Spleen (tissue), 7 donors: ENCODE results near the gene HAUS1.

Experiments used
- POLR2A ChIP-seq, 3 donors: fragments of 450-650 bp; IDR thresholded peaks; one replicate each; pipeline ENCODE4 v1.5.1; 2017; ENCODE audit warnings: antibody characterized with exemption in 3 of 3, mild to moderate bottlenecking in 1 of 3
- TF ChIP-seq, protein P1 (sequence below), 11 experiments: fragments of 200-600 bp in 7 of 11; fragments of 450-650 bp in 4 of 11; sonication (generic) in 4 of 11; IDR thresholded peaks in 8 of 11; conservative IDR thresholded peaks in 3 of 11; 1 replicate in 7 of 11; 2 replicates in 4 of 11; pipeline versions ENCODE4 v1.4.0 to v1.8.0; 2016 to 2021; ENCODE audit warnings: antibody characterized with exemption in 11 of 11, inconsistent platforms in 4 of 11, mild to moderate bottlenecking in 1 of 11
- donor health status: DM: no; HTN: no; CAD: no; lungs with moderate emphysema.
- donor health status: DM: no; HTN: no; CAD: no.
- donor health status: DM: no; HTN: no; CAD: no.

DNA sequence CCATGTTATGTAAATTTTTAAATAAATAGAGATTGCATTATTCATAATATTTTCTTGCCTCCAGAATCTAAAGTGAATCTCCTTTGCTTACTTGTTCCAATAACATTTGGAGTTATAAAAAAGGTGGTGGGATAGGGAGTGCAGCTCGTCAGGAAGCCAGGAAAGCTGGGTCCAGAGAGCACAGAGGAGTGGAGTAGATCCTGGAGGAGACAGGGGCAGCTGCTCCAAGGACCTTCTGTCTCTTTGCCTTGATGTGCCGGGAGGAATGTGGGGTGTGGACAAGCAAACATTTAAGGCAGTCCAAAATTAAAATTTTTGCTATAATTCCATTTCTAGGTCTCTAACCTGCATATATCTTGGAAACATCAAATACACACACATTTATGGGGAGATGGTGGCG, 29.3 kb downstream of the HAUS1 start:
- TF ChIP-seq, protein P1, sequence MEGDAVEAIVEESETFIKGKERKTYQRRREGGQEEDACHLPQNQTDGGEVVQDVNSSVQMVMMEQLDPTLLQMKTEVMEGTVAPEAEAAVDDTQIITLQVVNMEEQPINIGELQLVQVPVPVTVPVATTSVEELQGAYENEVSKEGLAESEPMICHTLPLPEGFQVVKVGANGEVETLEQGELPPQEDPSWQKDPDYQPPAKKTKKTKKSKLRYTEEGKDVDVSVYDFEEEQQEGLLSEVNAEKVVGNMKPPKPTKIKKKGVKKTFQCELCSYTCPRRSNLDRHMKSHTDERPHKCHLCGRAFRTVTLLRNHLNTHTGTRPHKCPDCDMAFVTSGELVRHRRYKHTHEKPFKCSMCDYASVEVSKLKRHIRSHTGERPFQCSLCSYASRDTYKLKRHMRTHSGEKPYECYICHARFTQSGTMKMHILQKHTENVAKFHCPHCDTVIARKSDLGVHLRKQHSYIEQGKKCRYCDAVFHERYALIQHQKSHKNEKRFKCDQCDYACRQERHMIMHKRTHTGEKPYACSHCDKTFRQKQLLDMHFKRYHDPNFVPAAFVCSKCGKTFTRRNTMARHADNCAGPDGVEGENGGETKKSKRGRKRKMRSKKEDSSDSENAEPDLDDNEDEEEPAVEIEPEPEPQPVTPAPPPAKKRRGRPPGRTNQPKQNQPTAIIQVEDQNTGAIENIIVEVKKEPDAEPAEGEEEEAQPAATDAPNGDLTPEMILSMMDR (IDR thresholded peaks at IDR 0.05 in 8 of 11, conservative IDR thresholded peaks at IDR 0.05 in 3 of 11), result no peak
- TF ChIP-seq POLR2A (IDR thresholded peaks at IDR 0.05), result no peak
